OCI-LY7 (cell line): ENCODE measurements around the gene PTPRE. TPM values are rescaled to one million over a fixed set of nuclear protein-coding genes. Genes with fewer than 3 reads are reported as not detected.

Experiments used
- BruUV-seq: library from RNA; stranded (reverse); fragments of 400-500 nt; replicated peaks from 2 replicates; lab custom pipeline; 2021; lab: Mats Ljungman, UMichigan
- CTCF ChIA-PET: fragments of 300-600 bp; sonication (Branson Sonifier 250); formaldehyde crosslinking; loops from one replicate; lab custom pipeline; 2022; ENCODE audit warnings: antibody characterized with exemption; ENCODE audit not compliant: unreplicated experiment; lab: Charles Lee
- POLR2A ChIA-PET: fragments of 300-600 bp; sonication (Branson Sonifier 250); formaldehyde crosslinking; loops from one replicate; lab custom pipeline; 2022; ENCODE audit warnings: antibody characterized with exemption; lab: Charles Lee
- DNase-seq: peaks from one replicate; pipeline ENCODE4 v3.0.0-alpha.2; 2015; ENCODE audit warnings: low spot score
- H2AFZ ChIP-seq: fragments of 200-600 bp; sonication (generic), shearing (Covaris generic); 2 replicates; pipeline ENCODE4 v1.6.1; 2014; ENCODE audit warnings: mild to moderate bottlenecking, antibody characterized with exemption, low read length, moderate library complexity
- H3K27ac ChIP-seq: fragments of 200-600 bp; sonication (generic); 2 replicates; pipeline ENCODE4 v1.5.1; 2014; ENCODE audit warnings: mixed run types, low read depth, mild to moderate bottlenecking, moderate library complexity, low read length, inconsistent platforms; ENCODE audit not compliant: poor library complexity, severe bottlenecking
- H3K36me3 ChIP-seq: fragments of 200-600 bp; sonication (generic); 2 replicates; pipeline ENCODE4 v1.6.1; 2014; ENCODE audit warnings: mild to moderate bottlenecking, antibody characterized with exemption, low read length, moderate library complexity, mixed read lengths; ENCODE audit not compliant: insufficient read depth
- H3K4me1 ChIP-seq: fragments of 200-600 bp; sonication (generic); 2 replicates; pipeline ENCODE4 v1.5.1; 2014; ENCODE audit warnings: mild to moderate bottlenecking, low read length; ENCODE audit not compliant: insufficient read depth, poor library complexity, severe bottlenecking
- H3K4me2 ChIP-seq: fragments of 200-600 bp; sonication (generic); 2 replicates; pipeline ENCODE4 v1.6.1; 2014; ENCODE audit warnings: mild to moderate bottlenecking, low read length
- H3K4me3 ChIP-seq: fragments of 200-600 bp; sonication (generic); 2 replicates; pipeline ENCODE4 v1.5.1; 2014; ENCODE audit warnings: mild to moderate bottlenecking, low read depth, low read length; ENCODE audit not compliant: poor library complexity, severe bottlenecking
- H3K79me2 ChIP-seq: fragments of 200-600 bp; sonication (generic); 2 replicates; pipeline ENCODE4 v1.6.1; 2016; ENCODE audit warnings: low read depth, mild to moderate bottlenecking, low read length, moderate library complexity, mixed read lengths; ENCODE audit not compliant: insufficient read depth
- H3K9me2 ChIP-seq: fragments of 200-600 bp; sonication (generic); 2 replicates; pipeline ENCODE4 v1.6.1; 2016; ENCODE audit warnings: mild to moderate bottlenecking, low read length, mixed read lengths; ENCODE audit not compliant: insufficient read depth
- H3K9me3 ChIP-seq: fragments of 200-600 bp; sonication (generic); 2 replicates; pipeline ENCODE4 v1.6.1; 2014; ENCODE audit warnings: mild to moderate bottlenecking, mixed run types, low read length, mixed read lengths
- H4K20me1 ChIP-seq: fragments of 200-600 bp; sonication (generic); 2 replicates; pipeline ENCODE4 v1.6.1; 2014; ENCODE audit warnings: mild to moderate bottlenecking, antibody characterized with exemption, low read length, moderate library complexity, mixed read lengths; ENCODE audit not compliant: insufficient read depth
- CTCF ChIP-seq: fragments of 200-600 bp; sonication (generic); conservative IDR thresholded peaks from 2 replicates; pipeline ENCODE4 v1.5.1; 2014; ENCODE audit warnings: mild to moderate bottlenecking, antibody characterized with exemption, low read length, moderate library complexity, mixed read lengths
- EZH2phosphoT487 ChIP-seq: fragments of 200-600 bp; sonication (generic); IDR thresholded peaks from 2 replicates; pipeline ENCODE4 v1.6.1; 2018; ENCODE audit warnings: low read depth, borderline replicate concordance, mild to moderate bottlenecking, mixed run types, antibody characterized with exemption, low read length, moderate library complexity, mixed read lengths
- intact Hi-C: fragments of 100-400 bp; cut with micrococcal nuclease; formaldehyde crosslinking; loops from one replicate; pipeline ENCODE4 v1.10.0; 2022; ENCODE audit not compliant: unreplicated experiment
- total RNA-seq, 2 experiments: library from RNA; depleted of rRNA in 1 of 2; stranded (reverse); fragments of >200 nt in 1 of 2; shearing (Covaris generic) in 1 of 2; gene quantifications; 2 replicates each; pipeline ENCODE4 v1.2.3, GENCODE V29; 2014 to 2022

PTPRE gene
- total RNA-seq, 2 experiments from 2014 or later = 6.8 to 8.3 TPM

DNA sequence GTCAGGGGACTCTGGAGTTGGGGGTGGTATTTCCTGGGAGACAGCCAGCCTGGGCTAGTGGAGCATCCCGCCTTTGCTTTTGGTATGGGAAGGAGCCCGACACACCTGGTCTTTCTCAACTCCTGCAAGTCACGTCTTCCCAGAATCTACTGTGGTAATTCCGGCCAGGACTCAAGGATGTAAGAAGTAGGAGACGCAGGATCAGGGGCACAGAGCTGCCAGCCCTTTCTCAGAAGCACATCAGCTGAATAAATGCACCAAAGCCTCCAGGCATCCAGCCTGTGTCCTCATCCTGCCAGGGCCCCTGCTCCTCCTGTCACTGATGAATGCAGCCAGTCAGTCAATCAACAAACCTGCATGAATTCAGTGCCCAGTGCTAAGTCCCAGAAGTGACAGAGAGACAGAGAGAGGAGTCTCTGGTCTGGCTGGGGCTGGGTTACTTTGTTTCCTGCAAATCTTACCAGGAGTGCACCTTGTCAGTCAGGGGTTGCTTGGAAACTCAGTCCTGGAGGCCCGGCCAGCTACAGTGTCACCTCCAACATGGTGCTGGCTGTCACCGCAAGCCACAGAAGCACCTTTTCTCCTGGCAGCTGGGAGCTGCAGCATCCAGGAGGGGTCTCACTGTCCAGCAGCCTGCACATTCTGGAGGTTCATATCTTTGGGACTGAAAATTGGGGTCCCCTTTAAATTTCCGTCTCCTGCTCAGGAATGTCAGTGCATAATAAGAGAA, 101.8 kb downstream of the PTPRE start:
- Histone ChIP-seq H3K27ac (no peak overlapping the region), H2AFZ (no peak overlapping the region), H3K36me3 (no peaks in the 10 kb centered on the region), H4K20me1 (no peaks in the 10 kb centered on the region), H3K9me2 (no peaks in the 10 kb centered on the region), H3K4me1 (peaks cover 12% of the 10 kb centered on the region), H3K4me2 (no peak overlapping the region), H3K4me3 (no peak overlapping the region), H3K9me3 (no peaks in the 10 kb centered on the region), H3K79me2 (no peaks in the 10 kb centered on the region)
- TF ChIP-seq CTCF (no peak), EZH2phosphoT487 (no peak)
- ChIA-PET CTCF (interaction anchor here (1.1 kb wide), 1 partner anchor 294 kb away, joined by 3 read pairs; no protein-coding TSS in a partner anchor), POLR2A (no interaction called here)
- no TSS peak for BruUV-seq
- intact Hi-C loops = no loop called here
- no peak for DNase-seq

DNA sequence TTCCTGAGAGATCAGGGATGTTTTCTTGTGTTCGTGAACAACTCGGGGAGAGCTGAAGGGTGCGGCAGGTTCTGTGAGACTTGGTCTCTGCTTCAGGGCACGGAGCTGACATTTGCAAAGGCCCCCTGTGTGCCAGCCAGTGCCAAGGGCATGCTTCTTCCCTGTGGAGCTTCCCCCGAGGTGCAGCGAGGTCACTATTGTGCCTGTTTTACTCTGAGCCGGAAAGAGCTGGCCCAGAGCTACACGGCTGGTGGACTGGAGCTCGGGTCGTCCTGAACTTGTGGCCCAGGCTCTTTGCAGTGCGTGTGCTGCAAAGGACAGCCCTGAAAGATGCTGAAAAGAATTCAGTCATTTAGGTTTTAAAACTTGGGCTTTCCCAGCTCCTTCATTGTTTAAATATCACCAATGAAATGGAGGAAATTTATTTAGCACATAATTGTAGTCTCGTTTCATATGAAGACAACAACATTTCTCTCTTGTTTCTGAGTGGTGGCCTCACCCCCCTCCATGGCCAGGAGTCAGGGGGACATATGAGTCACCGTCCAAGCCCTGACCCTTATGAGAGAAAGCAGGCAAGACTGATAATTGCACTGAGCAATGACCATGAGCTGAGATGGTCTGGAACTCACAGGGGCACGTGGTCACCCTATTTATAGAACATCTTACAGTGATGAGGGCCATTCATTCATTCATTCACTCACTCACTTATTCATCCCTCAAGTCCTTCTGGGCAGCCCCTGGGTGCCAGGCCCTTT, 102.6 kb downstream of the PTPRE start:
- TF ChIP-seq EZH2phosphoT487 (no peak), CTCF (no peak)
- H3K9me2 ChIP-seq = no peaks in the 10 kb centered on the region
- no peaks in the 10 kb centered on the region for H4K20me1 ChIP-seq
- no peaks in the 10 kb centered on the region for H3K36me3 ChIP-seq
- H3K4me3 ChIP-seq = no peak overlapping the region
- H3K79me2 ChIP-seq = no peaks in the 10 kb centered on the region
- ChIA-PET CTCF (interaction anchor here (1.1 kb wide), 1 partner anchor 295 kb away, joined by 3 read pairs; no protein-coding TSS in a partner anchor), POLR2A (no interaction called here)
- H3K27ac ChIP-seq = no peak overlapping the region
- BruUV-seq = no TSS peak
- H3K4me1 ChIP-seq = peaks cover 12% of the 10 kb centered on the region
- DNase-seq = no peak
- H3K4me2 ChIP-seq = no peak overlapping the region
- H2AFZ ChIP-seq = no peak overlapping the region
- no peaks in the 10 kb centered on the region for H3K9me3 ChIP-seq
- intact Hi-C loops = loop anchor here (2.0 kb wide), 1 partner anchor 59 kb away; no protein-coding TSS in a partner anchor
